Stimulated activated CD8-positive, alpha-beta memory T cell treated with anti-CD3 and anti-CD28 coated beads, Interleukin-15, amount 100 ng/mL, for 4 hours (primary cell): ENCODE data around the gene SHROOM1.

Experiments
- DNase-seq, 2 donors: peaks; one replicate each; pipeline ENCODE4 v3.0.0-alpha.2; 2020; ENCODE audit warnings: low read depth in 2 of 2

SHROOM1 gene

DNA sequence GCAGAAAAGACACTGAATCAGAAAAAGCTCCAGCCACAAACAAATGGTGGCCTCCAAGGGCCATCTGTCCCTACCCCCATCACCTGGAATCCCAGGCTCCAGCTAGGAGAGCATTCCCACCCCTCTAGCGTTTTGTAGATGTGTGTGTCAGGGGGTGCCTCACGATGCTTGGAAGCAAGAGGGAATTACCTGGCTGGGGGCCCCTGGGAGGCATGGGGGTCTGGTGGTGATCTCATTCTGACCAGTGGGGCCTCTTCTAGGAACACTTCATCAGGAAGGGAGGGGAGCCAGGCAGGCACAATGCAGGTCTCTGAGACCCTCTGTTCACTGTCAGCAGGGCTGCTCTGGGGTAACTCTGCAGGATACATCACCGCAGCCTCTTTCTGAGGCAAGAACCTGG is 6.0 kb downstream of the SHROOM1 start:
- no peak for DNase-seq

DNA sequence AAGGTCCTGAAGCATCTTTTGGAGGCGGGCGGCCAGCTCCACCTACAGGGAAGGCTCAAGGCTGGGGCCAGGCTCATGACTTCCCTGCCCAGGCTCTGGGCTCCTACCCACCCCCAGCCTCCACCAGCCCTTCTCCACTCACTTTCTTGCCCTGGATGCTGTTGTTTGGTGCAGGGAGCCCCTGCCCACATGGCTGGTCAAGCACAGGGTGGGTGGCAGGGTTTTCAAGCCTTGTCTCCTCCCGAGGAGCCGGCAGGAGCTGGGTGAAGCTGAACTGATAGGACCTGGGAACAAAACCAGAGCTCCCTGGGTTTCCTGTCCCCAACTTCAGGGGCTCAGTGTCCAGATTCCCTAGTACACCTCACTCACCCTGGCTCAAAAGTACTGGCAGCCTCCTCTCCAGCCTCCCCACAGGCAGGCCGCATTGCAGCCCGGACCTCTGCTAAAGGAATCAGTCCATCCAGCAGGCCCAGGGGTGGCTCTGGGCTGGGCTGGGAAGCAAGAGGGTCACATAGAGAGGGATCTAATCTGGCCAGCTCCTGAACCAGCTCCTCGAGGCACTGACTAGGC is 6.9 kb downstream of the SHROOM1 start:
- no peak for DNase-seq

DNA sequence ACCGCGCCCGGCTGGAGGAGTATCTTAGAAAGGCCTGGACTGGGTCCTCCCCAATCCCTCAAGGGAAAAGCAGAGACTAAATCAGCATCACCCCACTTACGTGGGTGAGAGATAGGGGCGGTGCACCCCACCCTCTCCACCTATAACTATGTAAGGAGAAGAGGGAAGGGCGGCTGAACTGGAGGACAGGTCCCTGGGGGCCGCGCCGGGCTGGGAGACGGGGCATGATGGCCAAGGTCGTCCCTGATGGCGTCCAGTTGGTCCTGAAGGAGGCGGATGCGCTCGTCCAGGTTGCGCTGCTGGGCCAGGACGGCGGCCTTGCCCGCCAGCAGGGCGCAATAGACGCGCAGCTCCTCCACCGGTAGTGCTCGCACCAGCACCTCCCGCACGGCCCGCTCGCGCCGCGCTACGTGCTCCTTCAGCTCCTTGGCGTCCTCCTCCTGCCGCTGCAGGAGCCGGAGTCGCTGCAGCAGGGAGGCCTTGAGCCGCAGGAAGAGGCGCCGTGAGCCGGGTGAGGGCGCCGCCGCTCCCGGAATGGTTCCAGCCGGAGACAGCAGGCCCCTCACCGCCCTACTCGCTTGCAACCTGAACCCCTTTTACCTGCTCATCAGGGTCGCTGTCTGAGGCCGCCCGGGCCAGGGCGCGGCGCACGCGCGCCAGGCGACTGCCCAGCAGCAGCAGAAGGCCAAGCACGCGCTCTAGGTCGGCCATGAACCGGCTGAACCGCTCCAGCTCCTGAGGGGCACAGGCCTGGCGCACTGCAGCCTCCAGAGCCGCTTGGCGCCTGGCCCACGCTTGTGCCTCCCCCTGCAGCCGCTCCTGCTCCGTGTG is 7.6 kb downstream of the SHROOM1 start:
- DNase-seq: no peak

DNA sequence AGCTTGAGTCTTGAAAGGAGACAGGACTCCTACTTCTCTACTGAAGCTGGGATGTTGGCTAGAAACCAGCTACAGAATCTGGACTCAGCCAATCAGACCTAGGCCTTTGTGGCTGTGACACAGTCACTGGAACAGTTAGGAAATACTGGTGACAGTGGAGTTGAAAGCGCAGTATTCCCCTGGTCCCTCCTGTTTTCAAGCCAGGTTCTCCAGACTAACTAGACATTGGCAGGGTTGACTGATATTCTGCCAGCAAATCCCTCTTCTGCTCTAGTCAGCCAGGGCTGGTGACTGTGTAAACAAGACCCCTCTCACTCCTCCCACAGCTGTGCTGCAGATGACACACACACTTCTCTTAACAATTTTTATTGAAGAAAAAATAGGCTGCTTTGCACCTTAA is 8.7 kb downstream of the SHROOM1 start:
- DNase-seq: no peak

DNA sequence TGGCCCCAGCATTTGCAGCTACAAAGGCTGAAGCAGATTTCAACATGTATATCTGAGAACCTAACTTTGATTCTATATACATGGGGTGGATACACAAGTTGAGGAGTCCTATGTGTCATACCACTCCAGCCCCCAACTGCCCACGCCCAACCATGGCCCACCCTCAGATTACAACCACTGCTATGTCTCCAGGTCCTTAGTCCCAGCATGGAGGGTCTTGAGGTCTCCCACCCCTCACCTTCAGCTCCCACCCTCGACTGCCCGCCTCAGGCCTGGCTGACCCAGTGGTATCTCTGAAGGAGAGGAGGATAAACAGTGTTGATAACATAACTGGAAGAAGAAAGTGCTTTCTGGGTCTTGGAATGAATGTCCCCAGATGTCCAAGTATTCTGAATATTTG is 9.1 kb downstream of the SHROOM1 start:
- DNase-seq: no peak

DNA sequence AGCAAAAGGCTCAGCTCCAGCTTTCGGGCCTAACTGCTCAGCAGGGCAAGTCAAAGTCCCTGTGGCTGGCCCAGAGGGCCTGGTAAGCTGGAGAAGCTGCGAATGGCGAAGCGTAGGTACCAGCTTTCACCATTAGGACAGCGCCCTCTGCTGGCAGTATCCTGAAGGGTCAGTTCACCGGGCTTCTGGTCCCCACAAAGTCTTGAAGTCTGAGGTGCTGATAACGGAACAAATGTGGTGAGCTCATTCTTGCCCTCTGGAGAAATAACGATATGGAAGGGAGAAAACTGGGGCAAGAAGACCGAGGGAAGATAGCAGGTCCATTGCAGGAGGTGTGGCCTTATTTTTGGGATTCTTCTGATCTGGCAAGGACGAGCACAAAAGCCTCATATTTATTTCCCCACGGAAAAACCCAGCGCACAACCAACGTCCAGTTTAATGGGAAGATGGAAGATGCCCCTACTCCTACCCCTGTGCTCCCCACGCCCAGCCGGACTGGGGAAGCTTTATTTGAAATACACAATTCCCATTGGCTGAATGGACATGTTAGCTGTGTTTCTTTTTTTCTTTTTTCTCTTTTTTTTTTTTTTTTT is 10.2 kb downstream of the SHROOM1 start:
- peak; percentile 54 to 72 for DNase-seq

DNA sequence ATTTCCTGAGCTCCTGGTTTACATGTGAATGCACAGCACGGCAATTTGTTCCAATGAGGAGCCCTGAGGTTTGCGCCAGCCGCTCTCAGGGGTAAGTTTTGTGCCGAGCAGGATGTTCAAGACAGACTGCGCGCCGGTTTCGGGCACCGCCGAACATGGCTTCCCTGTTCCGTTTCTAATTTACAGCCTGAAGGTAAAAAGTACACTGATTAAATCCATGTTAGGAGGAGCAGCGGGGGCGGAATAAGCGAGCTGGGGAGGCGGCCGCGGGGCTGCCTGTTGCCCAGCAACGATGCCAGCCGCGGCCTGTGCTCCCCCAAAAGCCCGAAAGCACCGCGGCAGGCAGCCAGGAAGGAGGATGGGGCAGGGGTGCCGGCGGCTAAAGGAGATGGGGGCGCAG is 11.0 kb downstream of the SHROOM1 start:
- DNase-seq: no peak

DNA sequence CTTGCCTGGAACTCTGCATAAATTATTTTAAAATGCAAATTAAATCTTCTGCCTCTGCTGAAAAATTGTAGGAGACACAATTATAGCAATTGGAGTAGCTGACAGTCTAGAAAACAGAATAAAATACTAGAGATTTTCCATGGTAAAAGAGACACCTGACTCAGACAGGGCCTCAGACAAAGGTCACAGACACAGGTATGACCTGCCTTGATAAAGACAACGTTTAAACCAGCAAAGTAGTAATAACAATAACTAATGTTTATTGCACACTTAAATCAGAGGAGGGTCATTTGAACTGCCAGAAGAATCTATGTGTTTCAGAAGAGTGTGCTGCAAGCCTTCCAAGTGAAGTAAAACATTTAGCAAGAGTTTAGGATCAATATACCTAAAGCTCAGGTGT is 13.4 kb downstream of the SHROOM1 start:
- DNase-seq: no peak

DNA sequence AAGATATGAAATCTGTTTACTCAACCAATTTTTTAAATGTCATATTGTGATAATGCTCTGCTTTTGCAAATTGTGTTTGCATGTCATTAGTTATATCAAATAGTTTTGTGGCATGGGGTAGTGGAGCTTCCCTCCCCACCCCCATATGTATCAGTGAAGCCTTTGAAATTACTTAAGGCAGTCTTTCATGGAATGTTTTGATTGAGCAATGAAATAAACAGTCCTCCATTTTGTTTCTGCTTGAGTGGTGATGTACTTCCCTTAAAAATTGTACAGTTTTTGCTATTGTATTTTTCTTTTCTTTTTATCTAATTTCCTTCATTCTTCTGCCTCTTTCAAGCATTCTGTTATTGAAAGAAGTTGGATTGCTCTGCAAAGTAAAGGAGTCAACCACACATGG is 13.9 kb downstream of the SHROOM1 start:
- no peak for DNase-seq

DNA sequence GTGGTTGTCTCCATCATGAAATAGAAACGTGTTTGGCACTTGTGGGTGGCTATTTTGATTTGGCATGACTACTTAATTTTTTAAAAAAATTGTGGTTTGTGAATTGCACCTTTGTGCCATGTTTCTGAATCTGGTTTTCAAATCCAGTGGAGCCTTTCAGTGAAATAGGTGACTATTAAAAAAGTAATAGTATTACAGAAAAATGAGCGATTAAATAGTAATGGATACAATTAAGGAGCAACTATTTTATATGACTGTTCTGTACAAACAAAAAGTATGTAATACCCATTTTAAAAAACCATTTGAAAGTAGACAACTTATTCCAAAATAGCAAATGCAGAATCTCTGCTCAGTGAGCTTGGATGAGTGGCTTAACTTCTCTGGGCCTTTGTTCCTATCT is 14.4 kb downstream of the SHROOM1 start:
- DNase-seq: no peak

DNA sequence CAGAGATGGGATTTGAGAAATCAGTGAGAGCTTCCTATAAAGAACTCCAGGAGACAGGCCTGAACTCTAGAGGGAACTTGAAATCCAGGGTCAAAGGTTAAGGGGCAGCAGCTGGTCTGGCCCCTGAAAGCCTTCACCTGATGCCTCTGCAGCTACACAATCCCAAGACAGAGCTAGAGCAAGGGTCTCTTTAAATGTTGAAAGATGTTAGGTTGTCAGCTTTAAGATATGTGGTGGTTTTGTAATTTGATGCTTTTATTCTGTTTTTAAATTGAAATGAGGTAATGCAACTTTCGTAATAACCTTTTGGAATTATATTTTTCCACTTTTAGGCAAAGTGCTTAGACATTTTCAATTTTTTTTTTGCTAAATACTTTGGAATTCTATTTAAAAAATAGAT is 15.0 kb downstream of the SHROOM1 start:
- no peak for DNase-seq

DNA sequence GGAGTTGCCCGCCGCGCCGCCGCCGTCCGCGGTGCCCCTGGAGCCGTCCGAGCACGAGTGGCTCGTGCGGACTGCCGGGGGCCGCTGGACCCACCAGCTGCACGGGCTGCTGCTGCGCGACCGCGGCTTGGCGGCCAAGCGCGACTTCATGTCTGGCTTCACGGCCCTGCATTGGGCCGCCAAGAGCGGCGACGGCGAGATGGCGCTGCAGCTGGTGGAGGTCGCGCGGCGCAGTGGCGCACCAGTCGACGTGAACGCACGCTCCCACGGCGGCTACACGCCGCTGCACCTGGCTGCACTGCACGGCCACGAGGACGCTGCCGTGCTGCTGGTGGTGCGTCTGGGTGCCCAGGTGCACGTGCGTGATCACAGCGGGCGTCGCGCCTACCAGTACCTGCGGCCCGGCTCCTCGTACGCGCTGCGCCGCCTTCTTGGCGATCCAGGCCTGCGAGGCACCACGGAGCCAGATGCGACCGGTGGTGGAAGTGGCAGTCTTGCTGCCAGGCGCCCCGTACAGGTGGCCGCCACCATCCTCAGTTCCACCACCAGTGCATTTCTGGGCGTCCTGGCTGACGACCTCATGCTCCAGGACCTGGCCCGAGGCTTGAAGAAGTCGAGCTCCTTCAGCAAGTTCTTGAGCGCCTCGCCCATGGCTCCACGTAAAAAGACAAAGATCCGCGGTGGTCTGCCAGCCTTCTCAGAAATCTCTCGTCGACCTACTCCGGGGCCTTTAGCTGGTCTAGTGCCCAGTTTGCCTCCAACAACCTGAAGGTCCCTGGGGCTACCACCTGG is 15.7 kb downstream of the SHROOM1 start:
- DNase-seq: no peak

DNA sequence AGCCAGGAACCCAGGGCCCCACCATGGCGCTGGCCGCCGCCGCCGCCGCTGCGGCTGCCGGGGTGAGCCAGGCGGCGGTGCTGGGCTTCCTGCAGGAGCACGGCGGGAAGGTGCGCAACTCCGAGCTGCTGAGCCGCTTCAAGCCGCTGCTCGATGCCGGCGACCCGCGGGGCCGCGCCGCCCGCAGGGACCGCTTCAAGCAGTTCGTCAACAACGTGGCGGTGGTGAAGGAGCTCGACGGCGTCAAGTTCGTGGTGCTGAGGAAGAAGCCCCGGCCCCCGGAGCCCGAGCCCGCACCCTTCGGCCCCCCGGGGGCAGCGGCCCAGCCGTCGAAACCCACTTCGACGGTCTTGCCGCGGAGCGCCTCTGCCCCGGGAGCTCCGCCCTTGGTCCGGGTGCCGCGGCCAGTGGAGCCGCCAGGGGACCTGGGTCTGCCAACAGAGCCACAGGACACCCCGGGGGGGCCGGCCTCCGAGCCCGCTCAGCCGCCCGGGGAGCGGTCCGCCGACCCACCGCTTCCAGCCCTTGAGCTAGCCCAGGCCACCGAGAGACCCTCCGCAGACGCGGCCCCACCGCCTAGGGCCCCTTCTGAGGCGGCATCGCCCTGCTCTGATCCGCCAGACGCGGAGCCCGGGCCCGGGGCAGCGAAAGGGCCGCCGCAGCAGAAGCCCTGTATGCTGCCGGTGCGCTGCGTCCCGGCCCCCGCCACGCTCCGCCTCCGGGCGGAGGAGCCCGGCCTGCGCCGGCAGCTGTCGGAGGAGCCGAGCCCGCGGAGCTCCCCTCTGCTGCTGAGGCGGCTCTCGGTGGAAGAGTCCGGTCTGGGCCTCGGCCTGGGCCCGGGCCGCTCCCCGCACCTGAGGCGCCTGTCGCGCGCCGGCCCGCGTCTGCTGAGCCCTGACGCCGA is 16.6 kb downstream of the SHROOM1 start:
- no peak for DNase-seq

DNA sequence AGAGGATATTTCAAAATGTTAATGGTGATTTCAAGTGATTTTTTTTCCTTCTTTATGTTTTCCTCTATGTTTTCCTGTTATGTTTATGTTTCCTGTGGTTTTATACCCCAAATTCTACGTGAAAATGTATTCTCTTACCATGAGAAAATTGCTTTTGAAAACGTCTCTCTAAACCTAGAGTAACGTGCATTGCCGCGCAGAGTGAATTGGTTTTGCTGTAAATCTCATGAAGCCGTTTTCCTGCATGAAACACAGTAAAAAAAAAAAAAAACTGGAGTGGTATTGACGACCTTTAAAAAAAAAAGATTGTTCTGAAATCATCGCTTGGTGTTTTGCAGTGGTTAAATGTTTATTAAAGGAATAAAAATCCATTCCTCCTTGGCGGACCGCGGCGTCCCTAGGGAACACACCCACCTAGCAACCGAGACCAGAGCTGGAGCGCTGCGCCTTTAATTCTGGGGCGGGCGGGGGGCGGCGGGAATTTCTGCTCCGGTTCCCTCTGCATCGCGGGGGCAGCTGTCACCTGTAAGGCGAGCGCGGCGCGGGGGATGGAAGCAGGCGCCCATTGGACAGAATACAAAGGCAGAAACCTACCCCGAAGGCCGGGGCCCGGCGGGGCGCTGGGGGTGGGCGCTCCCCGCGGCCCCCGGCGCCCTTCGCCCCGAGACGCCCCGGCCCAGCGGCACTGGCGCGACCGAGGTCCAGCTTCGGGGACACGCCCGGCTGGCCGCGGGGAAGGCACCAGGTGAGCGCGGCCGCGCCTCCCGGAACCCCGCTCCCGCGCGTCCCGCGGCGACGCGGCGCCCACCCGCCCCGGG is 17.5 kb downstream of the SHROOM1 start, which contains the start of gene SOWAHA:
Gene SOWAHA, plus strand, starts transcription at position 522 of the 818 bp plus-strand sequence. CDS start 320 bp downstream, outside the sequence.
- no peak for DNase-seq

DNA sequence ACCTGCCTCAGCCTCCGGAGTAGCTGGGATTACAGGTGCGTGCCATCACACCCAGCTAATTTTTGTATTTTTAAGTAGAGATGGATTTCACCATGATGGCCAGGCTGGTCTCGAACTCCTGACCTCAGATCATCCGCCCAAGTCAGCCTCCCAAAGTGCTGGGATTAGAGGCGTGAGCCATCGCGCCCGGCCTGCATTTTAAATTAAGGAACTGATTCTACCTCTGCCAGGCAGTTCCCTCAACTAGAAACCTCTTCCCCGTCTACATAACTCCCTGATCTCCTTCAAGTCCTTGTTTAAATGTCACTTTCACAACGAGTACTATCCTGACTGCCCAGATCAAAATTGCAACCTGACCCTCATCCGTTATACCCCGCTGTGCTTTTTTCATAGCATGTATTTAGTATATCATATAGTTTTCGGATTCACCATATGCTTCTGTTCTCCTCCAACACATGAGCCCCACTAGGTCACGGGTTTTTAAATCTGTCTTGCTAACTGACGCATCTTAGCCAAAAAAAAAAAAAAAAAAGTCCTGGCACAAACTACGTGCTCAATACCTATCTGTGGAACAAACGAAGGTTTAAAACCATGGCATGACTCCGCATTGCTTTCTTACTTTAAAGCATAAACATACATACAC is 18.2 kb downstream of the SHROOM1 start:
- no peak for DNase-seq

DNA sequence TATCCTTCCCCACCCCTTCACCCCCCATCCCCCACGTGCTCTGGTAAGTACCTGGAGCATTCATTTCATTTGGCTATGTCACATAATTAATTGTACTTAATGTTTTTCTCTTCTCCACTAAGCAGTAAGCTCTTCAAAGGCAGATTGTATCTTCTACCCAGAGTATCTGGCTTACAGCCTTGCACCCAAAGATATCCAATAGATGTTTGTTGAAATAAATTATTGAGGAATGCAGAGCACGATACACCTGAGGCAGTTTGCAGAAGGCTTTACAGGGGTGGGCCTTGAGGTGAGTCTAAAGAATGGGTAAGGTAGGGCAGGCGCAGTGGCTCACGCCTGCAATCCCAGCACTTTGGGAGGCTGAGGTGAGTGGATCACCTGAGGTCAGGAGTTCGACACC is 19.8 kb downstream of the SHROOM1 start:
- no peak for DNase-seq

DNA sequence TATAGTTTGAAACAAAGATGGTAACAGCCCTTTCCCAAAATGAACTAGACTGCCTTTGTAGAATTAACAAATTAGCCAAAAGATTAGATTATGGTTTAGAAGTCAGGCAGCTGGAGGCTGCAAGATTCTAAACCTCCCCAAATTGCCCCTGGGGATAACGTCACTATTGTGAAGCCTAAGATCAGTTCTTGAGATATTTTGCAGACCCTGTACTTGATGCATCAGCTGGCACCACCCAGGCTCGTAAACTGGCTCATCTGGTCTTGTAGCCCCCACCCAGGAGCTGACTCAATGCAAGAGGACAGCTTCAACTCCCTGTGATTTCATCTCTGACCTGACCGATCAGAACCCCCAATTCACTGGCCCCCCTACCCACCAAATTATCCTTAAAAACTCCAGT is 21.6 kb downstream of the SHROOM1 start:
- DNase-seq: no peak

DNA sequence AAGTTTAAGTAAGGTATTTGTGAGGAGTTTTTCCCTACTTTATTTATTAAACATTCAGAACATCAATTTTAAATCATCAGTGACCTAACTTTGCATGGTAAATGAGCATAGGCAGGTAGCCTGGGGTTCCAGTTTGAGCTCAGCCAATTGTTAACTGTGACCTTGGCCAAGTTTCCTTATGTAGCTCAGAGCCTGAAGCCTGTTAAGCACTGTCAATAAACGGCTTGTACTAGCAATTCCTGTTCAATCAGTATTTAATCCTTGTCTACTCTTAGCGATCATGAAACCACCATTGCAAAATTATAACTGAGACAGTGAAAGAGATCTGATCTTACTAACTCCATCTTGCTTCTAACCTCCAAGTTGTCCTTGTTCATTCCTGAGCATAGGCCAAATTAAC is 22.0 kb downstream of the SHROOM1 start:
- DNase-seq: no peak

DNA sequence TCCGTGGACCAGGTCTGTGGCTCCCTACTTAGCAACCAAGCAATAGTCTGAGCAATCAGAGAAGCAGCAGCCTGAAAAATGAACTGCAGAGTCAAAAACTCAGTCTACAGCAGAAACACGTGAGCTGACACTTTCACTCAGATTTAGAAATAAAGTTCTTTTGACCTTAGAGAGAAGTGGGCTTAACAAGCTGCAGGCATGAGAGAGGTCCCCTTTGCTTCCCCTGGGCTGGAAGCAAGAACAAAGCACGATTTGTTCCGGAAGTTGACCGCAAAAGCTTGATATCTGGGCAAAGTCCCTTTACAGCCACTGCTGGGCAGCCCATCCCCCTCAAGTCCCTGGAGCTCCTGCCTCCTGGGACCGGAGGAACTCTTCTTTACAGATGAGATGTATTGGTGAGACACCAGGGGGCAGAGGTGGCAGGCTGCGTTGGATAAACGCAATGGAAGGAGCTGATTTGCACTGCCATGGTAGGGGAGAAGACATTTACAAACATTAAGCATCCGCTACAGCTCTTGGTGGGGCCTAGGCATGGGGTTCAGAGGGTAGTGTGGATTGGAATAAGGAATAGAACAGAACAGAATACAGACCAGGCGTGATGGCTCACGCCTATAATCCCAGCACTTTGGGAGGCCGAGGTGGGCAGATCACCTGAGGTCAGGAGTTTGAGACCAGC is 23.1 kb downstream of the SHROOM1 start:
- no peak for DNase-seq
